Stimulated activated CD4-positive, alpha-beta T cell treated with anti-CD3 and anti-CD28 coated beads, Interleukin-12 subunit alpha, Interleukin-12 subunit beta, amount 100 ng/mL, for 24 hours (primary cell): ENCODE results near the gene NMNAT3.

Experiments
- DNase-seq, 2 experiments: peaks; one replicate each; pipeline ENCODE4 v3.0.0-alpha.2; 2020; ENCODE audit warnings: low read depth in 2 of 2

The NMNAT3 gene

DNA sequence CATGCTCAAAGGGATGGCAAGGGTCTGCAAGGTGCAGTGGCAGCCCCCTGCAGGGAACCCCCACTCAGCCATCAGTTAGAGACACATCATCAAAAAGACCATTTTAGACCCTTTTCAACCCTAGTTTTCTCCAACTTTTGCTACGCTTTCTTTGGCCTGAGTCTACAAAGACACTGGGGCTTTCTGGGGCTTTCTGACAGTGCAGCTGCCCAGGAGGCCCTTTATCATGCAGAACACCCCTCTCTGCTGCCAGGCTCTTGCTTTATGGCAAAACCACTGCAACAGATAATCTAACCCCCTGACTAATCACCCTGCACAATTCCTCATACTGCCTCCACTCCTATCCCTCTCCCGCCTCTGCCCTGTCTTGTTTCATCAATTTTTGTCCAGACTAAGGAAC is 2.4 kb downstream of the NMNAT3 start:
- no peak for DNase-seq

DNA sequence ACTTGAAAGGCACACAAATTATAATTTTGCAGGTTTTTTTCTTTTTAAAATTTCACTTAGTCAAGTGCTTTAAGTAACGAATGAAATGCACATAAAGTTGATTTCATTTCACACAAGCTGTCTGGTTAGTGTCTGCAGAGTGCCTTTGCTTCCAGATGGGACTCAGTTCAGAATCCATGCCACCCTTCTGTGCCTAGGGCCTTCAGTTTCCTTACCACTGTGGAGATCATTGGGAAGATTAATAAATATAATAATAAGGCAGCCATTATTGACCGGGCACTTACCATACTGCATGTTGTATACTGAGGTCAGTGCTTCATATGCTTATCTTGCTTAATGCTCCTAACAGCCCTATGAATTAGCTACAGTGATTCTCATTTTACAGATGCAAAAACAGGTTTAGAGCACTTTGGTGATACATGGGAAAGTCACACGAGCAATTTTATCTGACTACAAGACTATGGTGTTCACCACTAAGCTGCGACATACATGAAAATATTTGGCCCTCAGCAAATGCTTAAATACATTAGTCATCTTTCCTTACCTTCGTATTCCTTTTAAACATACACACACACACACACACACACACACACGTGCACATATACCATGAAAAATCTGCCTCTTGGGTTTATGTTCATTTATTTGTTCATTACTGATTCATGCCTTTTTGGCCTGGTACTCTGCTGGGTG is 3.1 kb downstream of the NMNAT3 start:
- DNase-seq: no peak

DNA sequence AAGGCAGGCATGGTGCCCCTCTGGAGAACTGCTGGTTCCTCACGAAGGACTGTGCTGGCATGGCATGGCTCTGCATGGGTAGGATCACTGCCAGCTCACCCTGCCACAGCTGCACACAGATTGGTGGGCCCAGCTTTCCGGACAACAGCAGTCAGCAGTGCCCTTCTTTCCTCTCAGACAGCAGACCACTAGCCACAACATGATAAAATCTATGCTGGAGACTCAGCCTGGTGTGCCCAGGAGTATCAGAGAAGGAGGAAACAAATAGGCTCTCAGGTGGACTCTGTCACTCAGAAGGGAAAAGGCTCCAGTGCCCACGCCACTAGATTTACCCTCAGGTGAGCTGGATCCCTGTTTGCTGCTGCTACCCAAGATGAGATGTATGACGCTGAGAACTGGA is 4.9 kb downstream of the NMNAT3 start:
- no peak for DNase-seq

DNA sequence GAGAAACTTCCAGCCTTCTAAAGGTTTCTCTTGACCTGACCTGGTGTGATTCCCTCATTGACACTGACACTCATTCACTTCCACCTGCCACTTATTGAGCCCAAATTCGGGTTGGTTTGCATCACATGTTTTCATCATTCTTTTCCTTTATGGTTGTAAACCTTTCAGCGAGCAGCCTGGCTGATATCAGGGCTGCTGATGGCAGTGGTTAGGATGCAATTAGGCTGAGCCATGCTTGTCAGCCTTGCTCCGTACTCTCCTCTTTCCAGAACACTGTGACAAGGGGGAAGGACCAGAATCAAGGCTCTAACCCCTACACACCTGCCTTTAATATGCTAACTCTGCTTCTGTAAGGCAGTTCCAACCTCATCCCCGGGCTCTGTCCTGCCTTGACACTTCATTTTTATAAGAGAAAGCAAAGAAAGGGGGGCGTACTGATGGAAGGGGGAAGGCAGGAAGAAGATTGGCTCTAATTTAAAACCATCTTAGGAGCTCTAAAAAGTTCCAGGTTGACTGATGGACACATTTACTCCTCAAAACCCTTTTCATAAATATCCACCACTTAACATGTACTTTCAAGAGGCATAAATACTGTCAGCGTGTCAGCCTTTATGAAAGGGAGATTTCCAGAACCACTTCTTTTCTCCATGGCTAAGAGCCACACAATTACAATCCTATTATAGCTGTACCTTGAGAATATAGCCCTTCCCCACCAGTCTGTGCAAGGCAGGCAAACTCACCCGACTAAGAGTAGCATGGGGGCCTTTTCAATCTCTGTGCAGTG is 5.7 kb downstream of the NMNAT3 start:
- DNase-seq: no peak

DNA sequence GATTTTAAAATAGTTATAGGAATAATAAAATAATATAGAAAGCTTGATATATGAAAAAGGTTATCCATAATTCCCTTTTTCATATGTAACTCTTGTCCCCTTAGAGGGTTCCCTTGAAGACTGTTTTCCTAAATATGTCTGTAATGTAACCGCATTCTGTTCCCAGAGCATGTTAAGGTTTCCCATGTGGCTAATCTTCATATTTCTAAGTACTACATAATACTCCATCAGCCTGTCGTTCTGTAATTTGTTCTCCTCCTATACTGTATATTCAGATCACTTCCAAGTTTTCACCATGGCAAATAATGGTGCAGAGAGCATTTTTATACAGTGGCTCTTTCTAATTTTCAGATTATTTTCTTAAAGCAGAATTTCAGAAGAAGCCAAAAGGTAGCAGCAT is 6.7 kb downstream of the NMNAT3 start:
- DNase-seq: no peak

DNA sequence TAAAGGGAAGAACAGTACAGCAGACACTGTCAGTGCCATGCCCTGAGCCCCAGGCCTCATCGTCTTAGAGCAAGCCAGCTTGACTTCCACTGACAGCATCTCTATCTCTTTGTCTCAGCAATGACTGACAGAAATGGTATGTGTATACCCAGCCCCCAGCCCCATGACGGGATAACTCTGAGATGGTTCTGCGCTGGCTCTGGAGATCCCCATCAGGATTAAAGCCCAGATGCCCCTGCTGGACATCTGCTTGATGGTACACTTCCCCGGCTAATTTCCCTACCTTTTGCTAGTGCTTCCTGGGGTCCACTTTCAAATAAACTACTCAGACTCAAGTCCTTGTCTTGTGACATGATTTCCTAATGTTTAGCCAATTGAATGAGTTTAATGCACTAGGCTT is 7.6 kb downstream of the NMNAT3 start:
- DNase-seq: no peak

DNA sequence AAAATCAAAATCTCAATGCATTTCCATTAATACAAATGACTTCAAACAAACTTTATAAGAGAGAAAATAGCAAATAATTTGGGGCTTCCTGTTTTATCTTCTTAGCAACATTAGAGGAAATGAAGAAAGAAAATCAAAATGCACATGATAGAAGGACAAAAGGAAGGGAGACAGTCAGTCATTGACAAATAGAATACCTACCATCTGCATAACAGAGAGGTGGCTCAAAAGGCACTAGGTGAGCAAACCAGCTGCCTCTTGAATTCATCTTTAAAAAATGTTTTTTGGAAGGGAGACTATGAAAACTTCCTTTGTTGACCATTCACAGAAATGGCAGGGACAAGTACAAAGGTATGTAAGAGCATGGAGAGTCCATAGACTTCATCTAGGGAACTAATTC is 9.4 kb downstream of the NMNAT3 start:
- no peak for DNase-seq

DNA sequence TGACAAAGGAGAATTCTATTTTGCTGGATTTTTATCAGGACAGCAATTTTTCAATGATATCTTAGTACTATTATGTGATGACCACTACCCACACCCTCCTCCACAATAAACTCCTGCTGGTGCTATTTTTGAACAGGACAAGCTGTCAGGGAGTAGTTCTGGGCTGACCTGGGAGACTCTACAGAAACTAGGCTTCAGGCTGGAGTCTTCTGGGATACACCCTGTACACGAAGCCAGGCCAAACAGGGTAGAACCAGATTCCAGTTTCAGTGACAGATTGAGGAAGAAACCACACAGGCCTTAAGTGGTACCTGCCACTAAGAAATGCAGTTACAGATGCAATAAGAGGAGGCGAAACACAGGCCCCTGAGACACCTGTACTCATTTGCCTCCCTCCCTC is 12.8 kb downstream of the NMNAT3 start:
- no peak for DNase-seq

DNA sequence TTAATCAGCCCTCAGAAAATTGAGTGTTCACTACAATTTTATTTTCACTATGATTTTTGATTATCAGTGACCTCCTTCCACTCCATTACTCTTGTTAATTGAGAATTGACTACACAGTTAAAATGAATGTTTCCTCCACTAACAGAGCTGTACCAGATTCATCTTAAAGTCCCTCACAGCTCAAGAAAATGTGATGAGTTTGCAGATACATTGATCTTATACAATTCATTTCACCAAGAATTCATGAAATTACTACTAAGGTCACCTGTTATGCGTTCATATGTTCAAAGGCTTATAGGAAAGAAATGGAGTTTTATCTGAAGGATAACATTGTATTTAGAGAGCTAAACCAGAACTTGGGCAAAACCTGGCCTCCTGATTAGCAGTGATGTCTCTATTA is 17.5 kb downstream of the NMNAT3 start:
- no peak for DNase-seq

DNA sequence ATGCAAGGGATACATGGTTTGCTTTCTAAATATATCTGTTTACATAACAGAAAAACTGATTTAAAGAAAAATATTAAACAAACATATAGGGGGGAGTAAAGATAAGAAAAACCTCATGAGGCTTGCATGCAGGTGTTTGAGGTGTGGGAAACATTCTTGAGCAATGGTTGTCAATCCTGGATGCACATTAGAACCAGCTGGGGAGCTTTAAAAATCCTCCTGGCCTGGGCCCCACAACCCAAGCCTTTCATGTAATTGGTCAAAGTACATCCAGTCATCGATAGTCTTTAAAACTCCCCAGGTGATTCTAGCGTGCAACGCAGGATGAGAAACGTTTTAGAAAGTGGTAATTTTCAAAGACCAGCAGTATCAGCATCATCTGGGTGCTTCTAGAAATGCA is 18.3 kb downstream of the NMNAT3 start:
- DNase-seq: no peak

DNA sequence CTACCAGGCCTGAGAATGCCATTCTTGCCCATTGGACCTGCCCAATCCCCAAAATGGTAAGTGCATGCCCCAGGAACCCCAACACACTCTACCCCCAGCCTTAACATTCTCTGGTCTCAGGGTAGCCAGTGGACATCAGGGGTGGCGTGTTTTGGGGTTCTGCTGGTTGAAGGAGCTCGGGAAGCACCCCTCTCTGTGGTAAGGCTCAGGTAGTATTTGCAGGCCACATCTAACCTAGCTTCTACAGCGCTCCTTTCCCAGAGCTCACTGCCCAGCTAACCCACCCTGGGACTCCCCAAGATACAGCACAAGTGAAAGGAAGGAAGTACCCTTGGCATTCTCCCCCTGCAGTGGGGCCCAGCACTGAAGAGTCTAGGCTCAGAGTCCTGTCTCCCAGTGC is 19.8 kb downstream of the NMNAT3 start:
- DNase-seq: no peak

DNA sequence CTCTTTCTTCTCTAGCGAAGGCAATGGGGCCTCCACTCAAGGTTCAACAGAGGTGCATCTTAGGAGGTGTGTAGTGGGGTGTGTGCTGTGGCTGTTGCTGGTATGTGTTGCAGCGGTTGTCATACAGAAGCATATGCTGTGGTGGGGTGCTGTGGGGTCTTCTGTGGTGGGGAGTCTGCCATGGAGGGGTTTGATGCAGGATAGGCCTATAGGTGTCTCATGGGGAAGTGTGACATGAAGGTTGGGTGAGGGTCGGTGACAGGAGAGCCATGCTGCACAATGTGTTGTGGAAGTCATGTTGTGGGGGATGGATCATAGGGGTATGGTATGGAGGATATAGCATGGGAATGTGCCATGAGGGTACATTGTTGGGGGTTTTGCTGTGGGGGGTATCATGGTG is 20.3 kb downstream of the NMNAT3 start:
- DNase-seq: no peak

DNA sequence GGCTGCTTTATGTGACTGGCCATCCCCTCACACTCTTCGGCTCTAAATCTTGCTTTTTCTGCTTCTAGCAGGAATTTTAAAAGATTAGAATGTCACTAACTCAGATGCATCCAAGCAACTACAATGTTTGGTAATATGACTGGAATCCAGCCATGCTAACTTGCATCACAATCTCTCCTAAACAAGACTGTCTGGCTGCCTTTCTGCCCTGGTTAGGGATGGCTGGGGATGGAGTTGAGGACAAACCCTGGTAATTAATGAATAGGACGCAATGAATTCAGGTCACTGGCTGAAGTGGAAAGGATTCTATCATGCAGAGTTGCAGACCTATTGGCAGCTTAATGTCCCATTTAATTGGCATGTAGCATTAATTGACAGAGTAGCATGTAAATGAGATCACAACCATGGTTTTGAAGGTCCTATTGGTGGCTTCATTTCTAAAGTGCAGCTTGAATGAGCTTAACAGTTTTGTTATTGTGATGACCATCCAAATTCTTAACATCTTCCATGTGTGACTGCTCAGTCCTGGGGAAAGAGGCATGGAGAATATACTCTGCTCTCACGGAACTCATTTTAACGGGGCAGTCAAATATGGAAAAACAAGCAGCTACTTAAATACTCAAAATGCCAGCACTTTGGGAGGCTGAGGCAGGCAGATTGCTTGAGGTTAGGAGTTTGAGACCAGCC is 21.7 kb downstream of the NMNAT3 start:
- no peak for DNase-seq

DNA sequence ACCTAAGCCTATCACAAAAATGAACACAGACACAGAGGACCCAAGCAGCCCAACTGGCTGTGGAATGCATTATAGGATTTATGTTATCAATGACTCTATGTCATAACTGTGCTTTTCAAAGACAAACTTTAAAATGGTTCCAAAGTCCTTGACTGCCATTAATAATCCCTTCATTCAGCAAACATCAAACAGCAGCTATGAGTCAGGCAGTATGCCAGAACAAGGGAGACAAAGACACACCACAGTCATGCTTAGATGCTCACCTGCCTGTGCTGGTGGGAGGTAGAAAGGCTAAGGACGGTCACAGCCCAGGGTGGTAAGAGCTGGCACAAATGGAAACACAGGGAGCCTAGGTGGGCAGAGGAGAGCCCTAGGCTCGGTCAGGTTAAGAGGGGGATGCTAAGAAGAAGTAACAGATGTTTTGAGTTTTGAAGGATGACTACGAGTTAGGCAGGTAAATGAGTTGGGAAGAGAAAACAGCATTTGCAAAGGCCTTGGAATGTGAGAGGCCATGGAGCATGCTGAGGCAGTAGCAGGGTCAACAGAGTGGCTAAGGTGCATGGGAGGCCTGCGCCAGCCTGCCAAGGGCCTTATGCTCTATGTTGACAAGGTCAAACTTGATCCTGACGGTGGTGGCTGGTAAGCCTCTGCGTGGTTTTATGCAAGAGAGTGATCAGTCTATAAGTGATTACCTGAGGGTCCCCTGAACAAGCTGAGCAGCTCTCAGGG is 23.0 kb downstream of the NMNAT3 start:
- DNase-seq: no peak

DNA sequence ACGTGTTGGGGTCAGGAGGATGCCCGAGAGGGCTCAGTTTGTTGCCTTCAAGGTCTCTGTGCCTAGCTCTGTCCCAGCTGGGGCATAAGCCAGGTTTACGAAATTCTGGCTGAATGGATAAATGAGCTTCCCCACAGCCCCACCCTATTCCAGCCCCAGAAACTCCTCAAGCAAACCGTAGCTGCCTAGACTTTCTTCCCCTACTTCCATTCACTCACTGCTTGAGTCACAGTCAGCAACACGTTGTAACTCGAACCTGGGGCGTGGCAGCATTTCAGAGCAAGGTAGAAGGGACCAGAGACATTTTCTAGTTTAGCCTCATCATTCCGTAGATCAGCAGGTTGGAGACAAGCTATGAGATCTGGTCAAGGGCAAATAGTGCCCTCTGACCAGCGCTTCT is 24.2 kb downstream of the NMNAT3 start:
- no peak for DNase-seq

DNA sequence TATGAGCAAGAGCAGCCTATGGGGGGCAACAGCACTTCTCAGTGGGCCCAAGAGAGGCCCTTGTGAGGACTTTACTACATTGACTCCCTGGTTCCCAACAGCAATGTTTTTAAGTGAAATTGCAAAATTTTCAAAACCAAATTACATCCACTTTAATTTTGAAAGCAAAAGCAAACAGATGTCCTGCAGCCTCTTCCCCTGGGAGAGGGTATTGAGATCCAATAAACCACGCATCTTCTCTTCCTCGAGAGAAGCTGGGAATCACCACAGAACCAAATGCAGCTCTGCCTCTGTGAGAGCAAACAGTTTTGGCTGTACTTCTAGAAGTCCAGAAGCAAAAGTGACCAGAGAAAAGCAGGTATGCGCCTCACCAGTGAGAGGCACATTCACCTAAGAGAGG is 25.2 kb downstream of the NMNAT3 start:
- no peak for DNase-seq

DNA sequence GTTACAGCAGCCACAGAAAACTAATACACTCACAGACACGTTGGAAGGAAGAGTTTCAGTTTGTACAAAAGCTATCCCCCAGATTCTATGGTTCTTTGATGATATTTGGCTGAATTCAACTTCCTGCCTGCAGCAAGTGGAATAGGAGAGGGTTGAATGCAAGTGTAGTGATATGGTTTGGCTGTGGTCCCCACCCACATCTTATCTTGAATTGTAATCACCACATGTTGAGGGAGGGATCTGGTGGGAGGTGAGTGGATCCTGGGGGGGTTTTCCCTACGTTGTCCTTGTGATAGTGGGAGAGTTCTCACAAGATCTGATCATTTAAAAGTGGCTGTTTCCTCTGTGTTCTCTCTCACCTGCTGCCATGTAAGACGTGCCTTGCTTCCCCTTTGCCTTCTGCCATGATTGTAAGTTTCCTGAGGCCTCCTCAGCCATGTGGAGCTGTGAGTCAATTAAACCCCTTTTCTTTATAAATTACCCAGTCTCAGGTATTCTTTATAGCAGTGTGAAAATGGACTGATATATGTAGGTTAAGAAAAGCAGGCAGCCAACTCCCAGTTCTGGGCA is 29.8 kb downstream of the NMNAT3 start:
- DNase-seq: no peak

DNA sequence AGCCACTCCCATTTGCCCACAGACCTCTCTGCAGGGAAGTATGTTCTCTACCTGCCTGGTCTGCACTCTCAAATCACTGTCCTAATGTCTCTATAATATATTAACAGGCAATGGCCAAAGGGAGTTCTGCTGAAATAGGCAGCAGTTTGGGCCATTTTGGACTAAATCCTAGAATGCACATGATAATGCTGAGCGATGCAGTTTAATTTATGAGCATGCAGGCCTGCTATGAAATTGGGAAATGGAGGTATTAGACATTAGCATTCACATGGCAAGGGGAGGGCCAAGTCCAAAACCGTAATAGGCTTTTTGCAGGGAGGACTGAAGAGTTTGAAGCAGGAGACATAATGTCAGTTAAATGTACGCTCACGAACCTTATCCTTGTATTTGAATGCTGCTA is 31.3 kb downstream of the NMNAT3 start:
- DNase-seq: no peak

DNA sequence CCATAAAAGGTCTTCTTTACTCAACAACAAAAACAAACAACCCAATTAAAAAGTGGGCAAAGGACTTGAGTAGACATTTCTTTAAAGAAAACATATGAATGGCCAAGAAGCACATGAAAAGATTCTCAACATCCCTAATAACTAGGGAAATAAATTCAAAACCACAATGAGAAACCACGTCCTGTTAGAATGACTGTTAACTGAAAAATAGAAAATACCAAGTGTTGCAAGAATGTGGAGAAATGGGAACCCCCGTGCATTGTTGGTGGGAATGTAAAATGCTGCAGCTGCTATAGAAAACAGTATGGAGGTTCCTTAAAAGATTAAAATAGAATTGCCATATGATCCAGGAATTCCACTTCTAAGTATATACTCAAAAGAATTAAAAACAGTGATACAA is 34.8 kb downstream of the NMNAT3 start:
- DNase-seq: no peak

DNA sequence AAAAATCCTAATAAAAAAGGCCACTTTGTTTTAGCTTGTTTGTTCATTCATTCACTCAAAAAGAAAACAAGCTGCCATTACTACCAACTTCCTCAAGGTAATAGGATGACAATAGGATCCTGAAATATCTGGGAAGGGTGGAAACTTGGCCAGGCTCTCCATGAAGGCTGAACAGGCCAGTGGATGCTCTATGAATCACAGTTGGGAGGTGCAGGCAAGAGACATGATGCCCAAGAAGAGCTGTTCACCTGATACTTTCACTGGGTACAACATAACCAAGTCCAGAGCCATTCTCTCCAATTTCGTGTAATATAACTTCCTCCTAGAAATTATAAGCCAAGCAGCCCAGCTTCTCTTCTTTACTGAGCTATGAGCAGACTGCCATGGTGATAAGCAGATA is 37.3 kb downstream of the NMNAT3 start:
- no peak for DNase-seq

DNA sequence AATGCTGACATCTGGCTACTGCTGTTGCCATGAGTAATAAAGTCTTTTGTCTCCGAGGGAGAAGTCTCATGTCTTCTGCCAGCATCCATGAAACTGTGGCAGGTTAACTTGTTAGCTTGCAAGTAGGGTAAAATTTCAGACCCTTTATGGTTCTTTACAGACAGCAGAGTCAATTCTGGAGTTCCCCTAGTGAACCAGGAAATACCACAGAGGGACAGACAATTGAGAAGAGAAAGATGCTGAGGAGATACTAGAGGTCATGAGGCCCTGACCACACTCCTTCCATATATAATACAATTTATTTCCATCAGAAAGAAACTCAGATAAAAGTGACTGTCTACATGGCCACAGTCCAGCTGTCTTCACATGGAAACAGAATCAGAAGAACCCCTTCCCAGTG is 38.1 kb downstream of the NMNAT3 start:
- no peak for DNase-seq

DNA sequence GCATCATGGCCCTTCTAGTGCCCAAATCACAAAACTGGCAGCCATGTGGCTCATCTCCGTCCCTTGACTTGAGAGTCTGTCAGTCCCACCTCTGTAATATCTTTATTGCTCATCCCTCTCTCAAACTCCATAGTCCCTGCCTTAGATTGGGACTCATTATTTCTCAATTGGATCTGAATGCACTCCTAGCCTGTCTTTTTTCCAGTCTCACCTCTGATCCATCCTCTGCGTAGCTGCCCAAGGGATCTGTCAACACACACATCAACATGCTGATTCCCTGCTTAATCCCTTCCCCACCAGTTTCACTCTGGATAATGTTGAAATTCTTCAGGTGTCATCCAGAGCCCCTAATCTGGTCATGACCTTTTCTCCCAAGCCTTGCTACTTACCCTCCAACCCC is 39.3 kb downstream of the NMNAT3 start:
- no peak for DNase-seq
